HUES6 (cell line): ENCODE results near the gene ARL6IP1.

Source experiments
- H3K27ac ChIP-seq: 2 replicates; pipeline ENCODE4 v1.7.0; 2013; ENCODE audit warnings: low read depth, mild to moderate bottlenecking, low read length, inconsistent platforms
- H3K27me3 ChIP-seq: 2 replicates; pipeline ENCODE4 v1.6.1; 2013; ENCODE audit warnings: low read length; ENCODE audit not compliant: control insufficient read depth, insufficient read depth
- H3K36me3 ChIP-seq: 2 replicates; pipeline ENCODE4 v1.6.1; 2013; ENCODE audit warnings: low read length; ENCODE audit not compliant: control insufficient read depth, insufficient read depth
- H3K4me1 ChIP-seq: 2 replicates; pipeline ENCODE4 v1.6.1; 2013; ENCODE audit warnings: low read length; ENCODE audit not compliant: control insufficient read depth, insufficient read depth
- H3K4me3 ChIP-seq: 2 replicates; pipeline ENCODE4 v1.5.1; 2013; ENCODE audit warnings: low read depth, low read length
- H3K9ac ChIP-seq: one replicate; pipeline ENCODE4 v1.6.1; 2013; ENCODE audit warnings: mild to moderate bottlenecking, low read length
- H3K9me3 ChIP-seq: 2 replicates; pipeline ENCODE4 v1.6.1; 2013; ENCODE audit warnings: low read depth, low read length; ENCODE audit not compliant: control insufficient read depth, insufficient read depth

The ARL6IP1 gene

DNA sequence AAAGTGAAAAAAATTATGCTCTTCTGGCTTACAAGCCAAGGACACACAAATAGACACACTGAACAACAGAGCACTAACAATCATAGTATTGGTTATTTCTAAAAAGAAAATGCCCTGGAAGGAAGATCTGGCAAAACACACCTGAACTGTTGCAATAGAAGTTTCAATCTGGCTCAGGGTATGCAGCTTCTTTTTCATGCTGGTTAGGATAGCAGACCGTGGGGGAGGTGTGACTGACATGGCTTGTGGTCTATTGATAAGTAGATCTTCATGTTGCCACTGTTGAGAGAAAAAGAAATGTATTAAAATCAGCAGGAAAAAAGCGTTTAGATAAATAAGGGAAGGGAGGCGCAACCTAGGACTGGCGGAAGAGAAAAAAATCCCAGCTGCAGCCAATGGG, 26.5 kb upstream of the ARL6IP1 start:
- H3K9ac ChIP-seq = no peak overlapping the region
- H3K4me3 ChIP-seq = no peak overlapping the region
- H3K27me3 ChIP-seq = no peaks in the 10 kb centered on the region
- peaks cover 53% of the 10 kb centered on the region for H3K36me3 ChIP-seq
- H3K4me1 ChIP-seq = no peaks in the 10 kb centered on the region
- H3K27ac ChIP-seq = no peak overlapping the region
- H3K9me3 ChIP-seq = no peaks in the 10 kb centered on the region

DNA sequence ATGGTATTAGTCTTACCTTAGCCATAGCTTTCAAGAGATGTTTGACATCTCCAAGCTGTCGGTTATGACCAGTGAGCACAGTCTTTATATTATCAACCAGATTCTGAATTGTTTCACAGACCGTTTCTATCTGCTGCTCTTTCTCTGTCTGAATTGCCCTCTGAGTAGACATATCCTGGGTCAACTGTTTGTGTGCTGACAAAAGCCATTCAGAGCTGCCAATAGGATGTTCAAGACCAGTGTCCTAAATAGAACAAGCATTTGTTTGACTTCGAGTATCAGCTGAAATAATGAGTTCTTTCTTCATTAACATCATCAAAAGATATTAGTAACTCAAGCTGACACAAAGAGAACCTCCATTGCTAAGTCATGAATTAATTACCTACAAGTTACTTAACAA, 14.9 kb upstream of the ARL6IP1 start:
- Histone ChIP-seq H3K27me3 (no peaks in the 10 kb centered on the region), H3K27ac (no peak overlapping the region), H3K9ac (no peak overlapping the region), H3K4me3 (no peak overlapping the region), H3K36me3 (peaks cover 83% of the 10 kb centered on the region), H3K4me1 (no peaks in the 10 kb centered on the region), H3K9me3 (no peaks in the 10 kb centered on the region)

DNA sequence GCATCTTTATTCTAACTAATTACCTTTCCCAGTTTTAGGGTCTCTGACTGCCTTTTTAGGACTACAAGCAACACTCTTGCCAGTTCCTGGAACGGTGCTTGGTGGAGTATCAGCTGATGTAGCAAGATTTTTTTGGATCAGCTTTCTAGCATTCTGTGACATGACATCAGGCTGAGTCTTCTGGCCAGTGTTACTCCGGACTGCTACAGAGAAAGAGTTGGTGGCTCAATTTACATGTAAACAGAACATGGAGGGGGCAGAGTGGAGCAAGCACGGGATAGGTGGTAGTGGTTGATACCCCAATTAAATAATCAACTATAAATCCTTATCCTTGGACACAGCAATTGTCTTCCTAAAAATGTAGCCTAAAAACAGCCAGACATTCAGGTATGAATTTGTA, 10.6 kb upstream of the ARL6IP1 start:
- Histone ChIP-seq H3K36me3 (peaks cover 80% of the 10 kb centered on the region), H3K4me3 (no peak overlapping the region), H3K9me3 (no peaks in the 10 kb centered on the region), H3K27me3 (no peaks in the 10 kb centered on the region), H3K4me1 (peaks cover 2% of the 10 kb centered on the region; the same call in 1 of the 2 replicates), H3K27ac (no peak overlapping the region), H3K9ac (no peak overlapping the region)

DNA sequence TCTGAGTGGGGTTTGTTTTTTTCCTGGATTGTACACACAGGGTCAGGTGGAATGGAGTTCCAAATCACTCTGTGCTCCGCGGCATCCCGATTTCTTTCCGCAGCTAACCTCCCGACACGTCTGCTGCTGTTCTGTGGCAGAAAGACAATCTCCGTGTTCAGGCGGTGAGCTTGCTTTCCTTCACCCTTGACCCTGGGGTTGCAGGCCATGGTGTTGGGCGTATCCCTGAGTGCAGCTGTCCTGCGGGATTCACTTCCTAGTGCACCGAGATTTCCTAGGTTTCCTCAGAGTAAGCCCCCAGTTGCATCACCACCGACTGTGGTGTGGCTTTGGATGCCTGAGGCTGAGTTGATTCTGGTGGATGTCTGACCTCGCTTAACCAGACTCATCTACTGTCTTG, 7.8 kb upstream of the ARL6IP1 start:
- H3K36me3 ChIP-seq = peaks cover 55% of the 10 kb centered on the region
- no peaks in the 10 kb centered on the region for H3K27me3 ChIP-seq
- H3K27ac ChIP-seq = no peak overlapping the region
- peaks cover 29% of the 10 kb centered on the region for H3K4me1 ChIP-seq
- H3K9me3 ChIP-seq = no peaks in the 10 kb centered on the region
- H3K4me3 ChIP-seq = no peak overlapping the region
- H3K9ac ChIP-seq = no peak overlapping the region

DNA sequence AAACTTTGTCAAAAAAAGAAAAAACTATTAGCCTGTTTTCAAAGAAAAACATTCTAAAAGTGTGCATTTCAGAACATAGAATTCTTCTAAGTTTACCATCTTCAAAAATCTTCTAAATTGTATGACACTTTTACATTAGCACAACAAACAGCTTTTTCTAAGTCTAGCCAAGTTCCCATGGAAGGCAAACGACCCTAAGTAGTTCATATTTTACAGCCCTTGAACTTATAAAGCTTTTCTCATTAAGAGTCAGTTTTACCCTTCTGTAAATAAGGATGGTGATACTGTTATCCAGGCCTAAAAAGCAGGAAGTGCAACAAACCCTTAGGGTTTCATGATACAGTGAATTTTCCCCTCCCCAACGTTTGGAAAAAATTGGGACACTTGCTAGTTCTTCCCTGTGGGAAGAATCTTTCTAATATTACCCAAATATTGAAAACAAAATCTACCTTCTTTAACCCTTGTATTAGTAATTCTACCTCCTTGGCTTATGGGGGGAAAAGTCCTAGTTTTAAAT, 4.0 kb upstream of the ARL6IP1 start:
- Histone ChIP-seq H3K27me3 (no peaks in the 10 kb centered on the region), H3K36me3 (peaks cover 27% of the 10 kb centered on the region), H3K9ac (no peak overlapping the region), H3K9me3 (no peaks in the 10 kb centered on the region), H3K4me1 (peaks cover 45% of the 10 kb centered on the region), H3K4me3 (no peak overlapping the region), H3K27ac (0 out of 2 replicates have a peak overlapping the region, but pooled peaks have one; percentile 35)

DNA sequence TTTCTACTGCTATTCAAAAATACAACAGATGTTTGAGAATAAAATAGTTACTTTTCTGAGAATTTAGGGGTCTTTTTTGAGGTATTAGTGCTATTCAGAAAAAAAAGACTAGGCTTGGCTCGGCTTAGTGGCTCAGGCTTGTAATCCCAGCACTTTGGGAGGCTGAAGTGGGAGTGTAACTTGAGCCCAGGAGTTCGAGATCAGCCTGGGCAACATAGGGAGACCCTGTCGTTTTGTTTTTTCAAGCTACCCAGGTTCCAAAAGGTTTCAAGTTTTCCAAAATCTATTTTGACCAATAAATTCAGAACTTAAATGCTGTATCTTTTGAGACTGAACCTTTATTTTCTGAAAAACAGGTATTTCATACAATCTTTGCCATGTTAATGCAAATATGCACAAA, 3.2 kb upstream of the ARL6IP1 start:
- Histone ChIP-seq H3K27ac (peak overlapping the region; percentile 85), H3K4me1 (peaks cover 51% of the 10 kb centered on the region), H3K9ac (peak overlapping the region; percentile 21), H3K27me3 (no peaks in the 10 kb centered on the region), H3K4me3 (peak overlapping the region; percentile 23; the same call in 1 of the 2 replicates), H3K9me3 (no peaks in the 10 kb centered on the region), H3K36me3 (peaks cover 25% of the 10 kb centered on the region)

DNA sequence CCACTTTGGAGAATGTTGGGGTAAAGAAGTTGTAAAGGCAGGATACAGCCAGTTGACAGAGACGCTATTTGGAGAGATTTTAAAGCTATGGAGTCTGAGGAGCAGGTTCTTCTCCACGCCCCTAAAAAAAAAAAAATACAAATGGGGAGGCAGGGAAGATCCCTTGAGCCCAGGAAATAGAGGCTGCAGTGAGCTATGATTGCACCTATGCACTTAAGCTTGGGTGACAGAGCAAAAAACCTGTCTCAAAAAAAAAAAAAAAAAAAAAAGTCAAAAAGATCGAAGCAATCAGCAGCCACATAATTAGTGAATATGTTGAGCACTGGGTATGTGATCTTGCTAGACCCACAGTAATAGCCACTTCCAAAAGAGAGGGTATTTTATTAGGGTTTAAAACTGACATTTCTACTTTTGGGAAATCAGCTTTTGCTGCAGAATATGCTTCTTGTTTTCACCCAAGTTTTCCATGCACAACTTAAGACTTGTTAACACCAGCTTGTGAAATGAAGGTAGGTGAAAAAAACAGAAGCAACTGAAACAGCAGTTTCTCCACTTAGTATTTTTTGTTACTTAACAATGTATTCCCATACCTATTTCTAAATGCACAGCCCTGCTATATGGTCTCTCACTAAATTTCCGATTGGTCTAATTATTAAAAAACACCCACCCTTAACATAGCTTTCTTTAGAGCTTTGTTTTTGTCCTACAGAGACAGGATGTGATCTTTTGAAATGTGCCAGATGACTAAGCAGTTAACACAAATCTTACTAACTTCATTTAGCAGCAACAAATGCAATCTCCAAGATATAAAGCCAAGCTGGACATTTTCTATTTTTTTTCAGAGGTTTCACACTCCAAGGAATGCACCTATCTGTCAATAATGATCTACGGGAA, 2.5 kb upstream of the ARL6IP1 start:
- H3K27ac ChIP-seq = peak overlapping the region; percentile 85
- H3K4me3 ChIP-seq = peak overlapping the region; percentile 23; the same call in 1 of the 2 replicates
- peaks cover 23% of the 10 kb centered on the region for H3K36me3 ChIP-seq
- H3K9me3 ChIP-seq = no peaks in the 10 kb centered on the region
- H3K9ac ChIP-seq = peak overlapping the region; percentile 21
- H3K4me1 ChIP-seq = peaks cover 53% of the 10 kb centered on the region
- H3K27me3 ChIP-seq = no peaks in the 10 kb centered on the region

DNA sequence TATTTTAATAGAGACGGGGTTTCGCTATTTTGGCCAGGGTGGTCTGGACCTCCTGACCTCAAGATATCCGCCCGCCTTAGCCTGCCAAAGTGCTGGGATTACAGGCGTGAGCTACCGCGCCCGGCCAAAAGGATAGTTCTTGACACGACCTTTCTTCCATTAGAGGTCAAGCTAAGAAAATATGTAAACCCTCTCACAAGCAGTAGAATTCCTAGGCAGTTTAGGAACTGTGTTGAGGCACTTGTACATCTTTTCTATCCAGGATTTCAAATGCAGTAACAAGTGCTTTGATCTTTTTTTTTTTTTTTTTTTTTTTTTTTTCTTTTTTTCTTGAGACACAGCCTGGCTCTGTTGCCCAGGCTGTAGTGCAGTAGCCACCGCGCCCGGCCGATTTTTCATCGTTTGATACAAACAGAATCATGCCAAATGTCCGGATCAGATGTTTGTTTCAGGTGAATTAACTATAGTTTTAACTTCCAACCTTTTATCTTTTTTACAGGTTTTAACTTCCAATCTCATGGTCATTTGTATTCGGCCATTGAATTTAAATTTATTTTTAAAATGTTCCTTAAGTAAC, 1.5 kb upstream of the ARL6IP1 start:
- H3K36me3 ChIP-seq = peaks cover 22% of the 10 kb centered on the region

DNA sequence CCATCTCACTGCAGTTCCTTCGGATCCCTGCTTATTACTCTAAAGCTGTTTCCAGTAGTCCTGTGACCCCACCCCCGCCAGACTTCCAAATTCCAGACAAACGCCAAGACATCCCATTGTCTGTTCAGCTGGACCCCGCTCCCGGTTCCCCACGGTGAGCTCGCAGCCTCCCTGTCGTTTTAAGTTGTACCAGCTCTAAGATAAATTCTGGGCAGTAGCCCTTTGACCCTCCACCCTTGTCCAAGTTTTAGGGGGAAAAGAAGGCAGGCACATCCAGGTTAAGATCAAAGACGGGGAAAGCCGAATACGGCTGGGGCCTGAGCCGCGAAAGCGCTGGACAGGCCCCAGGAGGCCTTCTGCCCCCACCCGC, 589 bp downstream of the ARL6IP1 start:
- peaks cover 39% of the 10 kb centered on the region for H3K36me3 ChIP-seq
- H3K9me3 ChIP-seq = no peaks in the 10 kb centered on the region
- H3K27me3 ChIP-seq = no peaks in the 10 kb centered on the region
- peak overlapping the region; percentile 86 for H3K4me3 ChIP-seq
- peaks cover 39% of the 10 kb centered on the region for H3K4me1 ChIP-seq
- peak overlapping the region; percentile 56; the same call in 1 of the 2 replicates for H3K27ac ChIP-seq
- H3K9ac ChIP-seq = peak overlapping the region; percentile 96

More for the DNA sequence above, 1.5 kb upstream of the ARL6IP1 start:
- Histone ChIP-seq H3K9me3 (no peaks in the 10 kb centered on the region), H3K27me3 (no peaks in the 10 kb centered on the region), H3K9ac (no peak overlapping the region), H3K4me3 (peak overlapping the region; percentile 1; the same call in 1 of the 2 replicates), H3K27ac (peak overlapping the region; percentile 85; the same call in 1 of the 2 replicates), H3K4me1 (peaks cover 53% of the 10 kb centered on the region)

DNA sequence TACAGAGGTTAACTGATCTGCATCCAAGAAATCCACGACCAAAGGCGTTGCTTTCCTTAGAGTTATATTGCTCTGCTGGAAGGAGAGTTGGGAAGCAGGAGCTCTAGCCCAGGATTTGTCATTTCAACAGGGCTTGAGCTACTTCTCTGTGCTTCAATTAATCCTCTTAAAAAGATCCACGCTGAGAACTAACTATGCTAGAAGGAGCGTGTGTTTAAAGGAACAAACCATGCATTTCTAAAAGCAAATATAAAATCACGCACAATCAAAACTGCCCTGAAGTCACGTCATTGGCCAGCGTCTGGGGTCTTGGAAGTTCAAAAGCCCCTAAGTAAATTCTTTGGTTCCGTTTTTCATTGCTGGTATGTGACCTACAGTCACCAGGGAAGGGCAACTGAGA, 1.1 kb downstream of the ARL6IP1 start:
- Histone ChIP-seq H3K4me3 (peak overlapping the region; percentile 86), H3K27ac (peak overlapping the region; percentile 56; the same call in 1 of the 2 replicates), H3K4me1 (peaks cover 34% of the 10 kb centered on the region), H3K36me3 (peaks cover 43% of the 10 kb centered on the region), H3K9me3 (no peaks in the 10 kb centered on the region), H3K9ac (peak overlapping the region; percentile 96), H3K27me3 (no peaks in the 10 kb centered on the region)

DNA sequence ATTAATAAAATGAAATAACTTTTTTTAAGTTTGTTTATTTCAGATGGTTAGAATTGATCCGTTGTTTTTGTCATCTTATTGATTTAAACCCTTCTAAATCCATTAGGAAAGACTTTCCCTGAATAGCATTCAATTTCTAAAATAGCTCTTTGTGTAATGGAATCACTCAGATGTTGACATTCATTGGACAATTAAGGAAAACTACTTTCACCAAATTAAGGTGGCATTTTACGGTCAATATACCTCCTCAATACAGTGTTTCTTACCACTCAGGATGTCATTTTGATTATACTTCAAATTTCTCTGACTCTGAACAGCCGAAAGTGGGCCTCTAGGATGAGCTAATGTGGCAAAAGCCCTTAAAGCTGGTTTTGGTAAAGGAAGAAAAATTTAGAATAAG, 1.8 kb downstream of the ARL6IP1 start:
- Histone ChIP-seq H3K36me3 (peaks cover 51% of the 10 kb centered on the region), H3K9me3 (no peaks in the 10 kb centered on the region), H3K9ac (peak overlapping the region; percentile 96), H3K27me3 (no peaks in the 10 kb centered on the region), H3K27ac (no peak overlapping the region), H3K4me3 (peak overlapping the region; percentile 86), H3K4me1 (peaks cover 27% of the 10 kb centered on the region)
